ENCODE data around the gene CNEP1R1. TPM values are rescaled to one million over a fixed set of nuclear protein-coding genes. Genes with fewer than 3 reads are reported as not detected.

The CNEP1R1 gene
- total and polyA plus RNA-seq, 2 of the 4 experiments (the other 2 are of a cell fraction) = 16.1 to 22.0 TPM

DNA sequence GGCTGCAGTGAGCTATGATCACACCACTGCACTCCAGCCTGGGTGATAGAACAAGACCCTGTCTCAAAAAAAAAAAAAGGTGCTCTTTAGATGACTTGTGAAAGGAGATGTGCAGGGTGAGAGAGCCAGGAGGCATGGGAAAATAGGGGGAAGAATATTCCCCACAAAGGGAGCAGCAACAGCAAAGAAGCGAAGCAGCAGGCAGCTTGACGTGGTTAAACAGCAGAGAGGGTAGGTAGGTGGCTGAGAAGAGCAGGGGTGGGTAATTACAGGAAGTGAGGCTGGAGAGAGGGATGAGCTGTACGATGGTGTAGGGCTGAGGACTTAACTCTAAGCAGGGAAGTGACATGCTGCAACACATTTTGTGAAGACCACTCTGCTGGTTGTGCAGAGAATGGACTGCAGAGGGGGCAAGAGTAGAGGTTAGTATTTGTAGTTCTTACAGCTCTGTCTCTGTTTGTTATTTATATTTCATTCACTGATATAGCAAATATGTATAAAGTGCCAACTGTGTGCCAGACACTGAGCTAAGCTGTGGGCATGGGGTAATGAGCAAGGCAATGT lies 42.3 kb downstream of the CNEP1R1 start:
- no peaks in the 10 kb centered on the region for H3K27me3 ChIP-seq (ENCODE audit: control insufficient read depth, insufficient read depth, low read length)
- H3K56ac ChIP-seq (ENCODE audit: extremely low read depth, insufficient read depth, low read length) = no peak overlapping the region
- ChIA-PET POLR2A (ENCODE audit: unreplicated experiment) (no interaction called here), CTCF (interaction anchor here (0.5 to 3.6 kb wide), 8 partner anchors 15 to 297 kb away, joined by 3 to 25 read pairs (median 4); partner anchors contain the start of gene CNEP1R1)
- no peak overlapping the region for H2BK15ac ChIP-seq (ENCODE audit: low read depth, low read length)
- H3K36me3 ChIP-seq (ENCODE audit: control insufficient read depth, insufficient read depth, low read length) = peaks cover 7% of the 10 kb centered on the region
- H3K4ac ChIP-seq (ENCODE audit: low read depth, low read length) = no peak overlapping the region
- H4K91ac ChIP-seq (ENCODE audit: insufficient read depth, low read depth, low read length) = no peak overlapping the region
- peaks cover 3% of the 10 kb centered on the region for H3K9me1 ChIP-seq (ENCODE audit: insufficient read depth, low read length)
- in situ Hi-C loops (cut with MboI; ENCODE audit: low sequenced_read_pairs) (loop anchor here (5.0 kb wide), 1 partner anchor 140 kb away; no protein-coding TSS in a partner anchor), dilution Hi-C loops (cut with HindIII; ENCODE audit: low sequenced_read_pairs, unreplicated experiment) (no loop called here), intact Hi-C loops (cut with micrococcal nuclease) (loop anchor here (1.0 to 5.0 kb wide), 4 partner anchors 85 to 290 kb away; partner anchors contain the start of gene TENT4B)
- H4K5ac ChIP-seq (ENCODE audit: low read depth, low read length) = no peak overlapping the region
- no peaks in the 10 kb centered on the region for H3K9me3 ChIP-seq (ENCODE audit: control insufficient read depth, insufficient read depth, low read length)
- H4K20me1 ChIP-seq (ENCODE audit: insufficient read depth, low read length) = peaks cover 30% of the 10 kb centered on the region
- H3K4me3 ChIP-seq (ENCODE audit: insufficient read depth, low read depth, low read length) = no peak overlapping the region
- peak overlapping the region; percentile 3; the same call in 1 of the 2 replicates for H3K14ac ChIP-seq (replicated peaks; ENCODE audit: low read depth, low read length)
- H2AK9ac ChIP-seq (replicated peaks; ENCODE audit: low read depth, low read length, poor library complexity) = no peak overlapping the region
- H3K27ac ChIP-seq (ENCODE audit: insufficient read depth, low read length) = no peak overlapping the region
- H2AK5ac ChIP-seq (ENCODE audit: low read depth, low read length) = no peak overlapping the region
- H2BK20ac ChIP-seq (ENCODE audit: low read depth, low read length) = no peak overlapping the region
- peak overlapping the region; percentile 47 for H3K9ac ChIP-seq (ENCODE audit: low read depth, low read length)
- 0 out of 2 replicates have a peak overlapping the region, but pooled peaks have one; percentile 58 for H3K23ac ChIP-seq (ENCODE audit: low read depth, low read length)
- BruUV-seq (replicated peaks) = no TSS peak
- peak overlapping the region in 1 of 2 experiments; percentile 4; a peak in 1 of 4 replicates for H4K8ac ChIP-seq (ENCODE audit: low read depth in 2 of 2, low read length in 2 of 2)
- peak; percentile 74 for DNase-seq
- peak overlapping the region; percentile 4 for H2AFZ ChIP-seq (replicated peaks; ENCODE audit: low read length, poor library complexity)
- H2BK5ac ChIP-seq (ENCODE audit: low read depth, low read length, poor library complexity, severe bottlenecking) = no peak overlapping the region
- peak overlapping the region; percentile 83 for H3K4me2 ChIP-seq (ENCODE audit: low read depth, low read length)
- H3K4me1 ChIP-seq (ENCODE audit: control insufficient read depth, insufficient read depth, low read length) = peaks cover 11% of the 10 kb centered on the region
- peak; percentile 67 for TF ChIP-seq RAD21 (IDR thresholded peaks at IDR 0.05; ENCODE audit: low read length)
- peak; percentile 49 for TF ChIP-seq SMC3 (IDR thresholded peaks at IDR 0.05; ENCODE audit: low read depth, low read length)
- no peak for TF ChIP-seq MXI1 (IDR thresholded peaks at IDR 0.05; ENCODE audit: borderline replicate concordance, low read depth, low read length)
- TF ChIP-seq, protein P1, sequence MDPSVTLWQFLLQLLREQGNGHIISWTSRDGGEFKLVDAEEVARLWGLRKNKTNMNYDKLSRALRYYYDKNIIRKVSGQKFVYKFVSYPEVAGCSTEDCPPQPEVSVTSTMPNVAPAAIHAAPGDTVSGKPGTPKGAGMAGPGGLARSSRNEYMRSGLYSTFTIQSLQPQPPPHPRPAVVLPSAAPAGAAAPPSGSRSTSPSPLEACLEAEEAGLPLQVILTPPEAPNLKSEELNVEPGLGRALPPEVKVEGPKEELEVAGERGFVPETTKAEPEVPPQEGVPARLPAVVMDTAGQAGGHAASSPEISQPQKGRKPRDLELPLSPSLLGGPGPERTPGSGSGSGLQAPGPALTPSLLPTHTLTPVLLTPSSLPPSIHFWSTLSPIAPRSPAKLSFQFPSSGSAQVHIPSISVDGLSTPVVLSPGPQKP (IDR thresholded peaks at IDR 0.05; ENCODE audit: borderline replicate concordance, low read depth, low read length) = no peak
- 0 out of 2 replicates have a peak, but pooled peaks have one; percentile 2 for TF ChIP-seq CEBPB (IDR thresholded peaks at IDR 0.05; ENCODE audit: low read depth, low read length)
- TF ChIP-seq, protein P2, sequence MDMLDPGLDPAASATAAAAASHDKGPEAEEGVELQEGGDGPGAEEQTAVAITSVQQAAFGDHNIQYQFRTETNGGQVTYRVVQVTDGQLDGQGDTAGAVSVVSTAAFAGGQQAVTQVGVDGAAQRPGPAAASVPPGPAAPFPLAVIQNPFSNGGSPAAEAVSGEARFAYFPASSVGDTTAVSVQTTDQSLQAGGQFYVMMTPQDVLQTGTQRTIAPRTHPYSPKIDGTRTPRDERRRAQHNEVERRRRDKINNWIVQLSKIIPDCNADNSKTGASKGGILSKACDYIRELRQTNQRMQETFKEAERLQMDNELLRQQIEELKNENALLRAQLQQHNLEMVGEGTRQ (IDR thresholded peaks at IDR 0.05; ENCODE audit: low read depth, low read length) = no peak
- TF ChIP-seq, protein P3, sequence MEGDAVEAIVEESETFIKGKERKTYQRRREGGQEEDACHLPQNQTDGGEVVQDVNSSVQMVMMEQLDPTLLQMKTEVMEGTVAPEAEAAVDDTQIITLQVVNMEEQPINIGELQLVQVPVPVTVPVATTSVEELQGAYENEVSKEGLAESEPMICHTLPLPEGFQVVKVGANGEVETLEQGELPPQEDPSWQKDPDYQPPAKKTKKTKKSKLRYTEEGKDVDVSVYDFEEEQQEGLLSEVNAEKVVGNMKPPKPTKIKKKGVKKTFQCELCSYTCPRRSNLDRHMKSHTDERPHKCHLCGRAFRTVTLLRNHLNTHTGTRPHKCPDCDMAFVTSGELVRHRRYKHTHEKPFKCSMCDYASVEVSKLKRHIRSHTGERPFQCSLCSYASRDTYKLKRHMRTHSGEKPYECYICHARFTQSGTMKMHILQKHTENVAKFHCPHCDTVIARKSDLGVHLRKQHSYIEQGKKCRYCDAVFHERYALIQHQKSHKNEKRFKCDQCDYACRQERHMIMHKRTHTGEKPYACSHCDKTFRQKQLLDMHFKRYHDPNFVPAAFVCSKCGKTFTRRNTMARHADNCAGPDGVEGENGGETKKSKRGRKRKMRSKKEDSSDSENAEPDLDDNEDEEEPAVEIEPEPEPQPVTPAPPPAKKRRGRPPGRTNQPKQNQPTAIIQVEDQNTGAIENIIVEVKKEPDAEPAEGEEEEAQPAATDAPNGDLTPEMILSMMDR (conservative IDR thresholded peaks at IDR 0.05; ENCODE audit: low read depth, low read length) = peak; percentile 65
- H3K18ac ChIP-seq (ENCODE audit: low read depth, low read length) = no peak overlapping the region
- peaks cover 37 to 40% of the 10 kb centered on the region in 2 experiments for H3K79me1 ChIP-seq (ENCODE audit: low read depth in 1 of 2, low read length in 2 of 2)
- 70% methylated on average over 2 of the region's 3 CpGs; no CpG with 5 or more reads in 1 of the 2 experiments for WGBS, 2 experiments (ENCODE audit: extremely low coverage in 2 of 2, insufficient read length in 1 of 2)
- peak; percentile 19 for ATAC-seq (ENCODE audit: low read depth)
- no peak overlapping the region for H2BK120ac ChIP-seq (ENCODE audit: low read depth, low read length)
